GM21381 (cell line): Measurements from ENCODE around the gene ATP6V1E1.
"Not testable (repeated sequence)": the region's sequence is repeated elsewhere in the genome, so short reads cannot be mapped to it uniquely, and the experiment has no call there.

Experiments used
- ATAC-seq: cut with Tn5 transposase; IDR thresholded peaks from one replicate; pipeline ENCODE4 v1.9.1; 2021; ENCODE audit warnings: mild to moderate bottlenecking, moderate library complexity; ENCODE audit not compliant: unreplicated experiment

ATP6V1E1 gene

DNA sequence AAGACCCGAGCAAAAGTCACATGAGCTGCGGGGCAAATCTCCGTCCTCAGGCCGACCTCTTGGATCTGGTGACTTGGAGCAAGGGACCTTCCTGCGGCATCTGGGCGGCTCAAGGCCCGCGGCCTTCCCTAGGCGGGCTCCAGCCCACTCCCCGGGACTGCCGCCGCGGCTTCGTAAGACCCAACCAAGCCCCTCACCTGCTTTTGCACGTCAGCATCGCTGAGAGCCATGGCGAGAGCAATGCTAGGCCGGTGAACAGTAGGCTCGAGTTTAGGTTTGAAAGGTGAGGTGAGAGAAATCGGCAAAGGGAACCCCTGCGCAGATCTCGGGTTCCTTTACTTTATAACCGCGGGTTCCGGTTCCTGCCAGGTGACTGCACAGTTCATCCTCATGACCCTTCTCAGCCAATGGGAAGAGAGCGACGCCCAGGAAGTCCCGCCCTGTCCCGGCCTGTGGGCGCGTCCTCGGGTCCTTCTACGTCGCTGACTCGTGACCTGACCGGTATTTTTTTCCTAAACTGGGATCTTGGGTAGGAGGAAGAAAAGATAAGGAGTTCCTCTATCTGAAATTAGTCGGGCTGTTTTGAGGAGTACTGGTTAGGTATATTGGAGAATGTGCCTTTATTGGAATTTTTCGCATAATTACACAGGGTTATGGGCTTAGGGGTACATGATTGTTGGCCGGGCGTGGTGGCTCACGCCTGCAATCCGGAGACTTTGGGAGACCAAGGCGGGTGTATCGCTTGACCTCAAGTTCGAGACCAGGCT lies at the start of gene ATP6V1E1:
Gene ATP6V1E1, minus strand, starts transcription at position 344 of the 767 bp plus-strand sequence. Its CDS starts 114 bp downstream, at position 230.
- ATAC-seq: peak; percentile 98

DNA sequence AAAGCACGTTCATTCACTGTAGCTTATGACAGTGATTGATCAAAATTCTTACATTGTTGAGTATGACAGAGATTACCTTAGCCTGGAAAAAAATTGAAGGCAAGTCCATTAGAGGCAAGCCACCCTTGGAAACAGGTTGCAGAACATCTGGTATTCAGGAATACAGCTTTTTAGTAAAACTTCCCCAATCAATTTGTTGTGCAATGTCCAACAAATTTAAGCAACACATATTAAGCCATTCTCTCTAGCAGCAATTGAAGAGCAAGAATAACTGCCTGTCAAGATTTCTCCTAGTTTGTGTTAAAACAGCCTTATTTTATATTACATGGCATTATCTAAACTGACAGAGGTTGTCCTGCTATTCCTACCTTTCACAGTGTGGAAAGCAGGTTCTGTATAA lies 47.0 kb upstream of the ATP6V1E1 start:
- no peak for ATAC-seq

- ATAC-seq: no peak
Measured at GRCh38 chr22:17674152-17674551, 45.6 kb upstream of the ATP6V1E1 start.

GRCh38 chr22:17672417-17672991 lies 44.0 kb upstream of the ATP6V1E1 start:
- no peak for ATAC-seq

DNA sequence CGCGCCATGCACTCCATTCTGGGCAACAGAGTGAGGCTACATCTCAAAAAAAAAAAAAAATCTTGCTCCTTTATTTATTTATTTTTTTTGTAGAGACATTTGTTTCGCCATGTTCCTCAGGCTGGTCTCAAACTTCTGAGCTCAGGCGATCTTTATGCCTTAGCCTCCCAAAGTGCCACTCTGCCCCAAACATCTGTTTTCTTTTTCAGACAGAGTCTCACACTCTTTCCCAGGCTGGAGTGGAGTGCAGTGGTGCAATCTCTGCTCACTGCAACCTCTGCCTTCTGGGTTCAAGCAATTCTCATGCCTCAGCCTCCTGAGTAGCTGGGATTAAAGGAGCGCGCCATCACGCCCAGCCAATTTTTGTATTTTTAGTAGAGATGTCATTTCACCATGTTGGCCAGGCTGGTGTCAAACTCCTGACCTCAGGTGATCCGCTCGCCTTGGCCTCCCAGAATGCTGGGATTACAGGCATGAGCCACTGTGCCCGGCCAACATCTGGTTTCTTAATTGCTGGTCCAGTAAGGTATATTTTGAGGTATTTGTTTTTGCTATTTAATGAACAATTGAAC lies 43.1 kb upstream of the ATP6V1E1 start:
- ATAC-seq: not testable (repeated sequence)

- ATAC-seq: no peak
Measured at GRCh38 chr22:17665854-17666253, 37.3 kb upstream of the ATP6V1E1 start.

- no peak for ATAC-seq
Measured at GRCh38 chr22:17665248-17665647, 36.7 kb upstream of the ATP6V1E1 start.

DNA sequence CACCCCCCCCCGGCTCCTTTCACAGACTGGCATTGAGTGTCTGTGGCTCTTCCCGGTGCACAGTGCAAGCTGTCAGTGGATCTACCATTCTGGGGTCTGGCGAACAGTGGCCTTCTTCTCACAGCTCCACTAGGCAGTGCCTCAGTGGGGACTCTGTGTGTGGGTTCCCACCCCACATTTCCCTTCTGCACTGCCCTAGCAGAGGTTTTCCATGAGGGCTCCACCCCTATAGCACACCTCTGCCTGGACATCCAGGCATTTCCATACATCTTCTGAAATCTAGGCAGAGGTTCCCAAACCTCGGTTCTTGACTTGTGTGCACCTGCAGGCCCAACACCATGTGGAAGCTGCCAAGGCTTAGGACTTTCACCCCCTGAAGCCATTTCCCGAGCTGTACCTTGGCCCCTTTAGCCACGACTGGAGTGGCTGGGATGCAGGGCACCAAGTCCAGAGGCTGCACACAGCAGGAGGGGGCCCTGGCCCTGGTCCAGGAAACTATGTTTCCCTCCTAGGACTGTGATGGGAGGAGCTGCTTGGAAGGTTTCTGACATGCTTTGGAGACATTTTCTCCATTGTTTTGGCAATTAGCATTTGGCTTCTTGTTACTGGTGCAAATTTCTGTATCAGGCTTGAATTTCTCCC lies 36.0 kb upstream of the ATP6V1E1 start:
- no peak for ATAC-seq

DNA sequence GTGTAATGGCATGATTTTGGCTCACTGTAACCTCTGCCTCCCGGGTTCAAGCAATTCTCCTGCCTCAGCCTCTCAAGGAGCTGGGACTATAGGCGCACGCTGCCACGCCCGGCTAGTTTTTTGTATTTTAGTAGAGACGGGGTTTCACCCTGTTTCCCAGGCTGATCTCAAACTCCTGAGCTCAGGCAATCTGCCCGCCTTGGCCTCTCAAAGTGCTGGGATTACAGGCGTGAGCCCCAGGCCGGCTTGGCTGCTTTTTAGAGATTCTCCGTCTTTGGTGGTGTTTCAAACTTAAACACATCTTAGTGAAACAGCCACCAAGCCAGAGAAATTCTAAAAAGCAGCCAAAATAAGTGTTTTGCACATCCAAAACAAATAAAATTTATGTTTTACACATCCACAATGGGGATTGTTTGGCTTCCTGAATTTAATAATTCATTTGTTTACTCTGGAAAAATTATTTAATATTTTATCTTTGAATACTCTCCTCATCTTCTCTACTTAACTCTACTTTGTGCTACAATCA lies 28.4 kb upstream of the ATP6V1E1 start:
- no peak for ATAC-seq

DNA sequence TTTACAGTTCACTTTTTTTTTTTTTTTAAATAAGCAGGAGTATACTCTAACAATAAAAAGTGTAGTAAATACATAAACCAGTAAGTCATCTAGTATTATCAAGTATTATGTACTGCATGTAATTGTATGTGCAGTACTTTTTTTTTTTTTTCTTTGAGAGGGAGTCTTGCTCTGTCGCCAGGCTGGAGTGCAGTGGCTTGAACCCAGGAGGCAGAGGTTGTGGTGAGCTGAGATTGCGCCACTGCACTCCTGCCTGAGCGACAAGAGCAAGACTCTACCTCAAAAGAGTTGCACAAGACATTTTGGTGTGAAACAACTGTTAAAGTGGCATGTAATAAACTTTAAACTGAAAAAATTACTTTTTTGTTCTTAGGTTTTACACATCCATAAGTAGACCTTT lies 26.7 kb upstream of the ATP6V1E1 start:
- ATAC-seq: no peak

GRCh38 chr22:17648569-17648968 lies 20.0 kb upstream of the ATP6V1E1 start:
- ATAC-seq: no peak

GRCh38 chr22:17647991-17648390 lies 19.4 kb upstream of the ATP6V1E1 start:
- no peak for ATAC-seq

DNA sequence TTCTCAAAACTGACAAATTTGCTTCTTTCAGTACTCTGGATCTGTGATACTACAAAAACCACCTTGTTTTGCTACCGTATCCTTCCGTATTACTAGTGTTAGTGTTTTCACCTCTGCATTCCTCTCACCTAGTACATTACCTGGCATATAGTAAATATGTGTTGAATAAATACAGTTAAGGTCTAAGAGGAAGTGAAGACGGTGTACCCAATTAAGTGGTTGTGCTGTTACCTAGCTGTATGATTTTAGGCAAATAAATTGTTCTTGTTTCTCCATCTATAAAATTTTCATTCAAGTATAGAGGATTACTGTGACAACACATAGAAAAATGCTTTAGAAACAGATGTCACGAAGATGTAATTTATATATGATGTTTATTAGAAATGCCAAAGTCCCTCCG lies 18.9 kb upstream of the ATP6V1E1 start:
- ATAC-seq: no peak

GRCh38 chr22:17642357-17642756 lies 13.8 kb upstream of the ATP6V1E1 start:
- not testable (repeated sequence) for ATAC-seq

DNA sequence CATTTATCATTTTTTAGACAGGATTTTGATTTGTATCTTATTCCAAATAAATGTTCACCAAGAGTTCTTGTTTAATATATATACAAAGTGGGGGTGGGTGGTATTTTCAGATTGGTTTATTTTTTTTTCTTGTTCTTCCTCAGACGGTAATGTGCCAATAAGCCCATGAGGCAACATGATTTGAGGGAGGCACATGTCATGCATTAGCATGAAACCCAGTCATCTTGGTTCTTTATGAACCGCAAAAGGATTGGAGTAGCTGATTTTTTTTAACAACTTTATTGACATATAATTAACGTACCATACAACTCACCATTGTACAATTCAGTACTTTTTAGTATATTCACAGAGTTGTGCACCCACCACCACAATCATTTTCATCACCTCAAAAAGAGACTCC lies 12.7 kb upstream of the ATP6V1E1 start:
- no peak for ATAC-seq

- no peak for ATAC-seq
Measured at GRCh38 chr22:17639247-17639741, 10.7 kb upstream of the ATP6V1E1 start.

GRCh38 chr22:17638432-17639246 lies 10.1 kb upstream of the ATP6V1E1 start, which contains the start of gene BCL2L13:
Gene BCL2L13 (plus strand): TSS chr22:17638757. CDS start chr22:17655712, 16,955 bp downstream.
- peak; percentile 92 for ATAC-seq

DNA sequence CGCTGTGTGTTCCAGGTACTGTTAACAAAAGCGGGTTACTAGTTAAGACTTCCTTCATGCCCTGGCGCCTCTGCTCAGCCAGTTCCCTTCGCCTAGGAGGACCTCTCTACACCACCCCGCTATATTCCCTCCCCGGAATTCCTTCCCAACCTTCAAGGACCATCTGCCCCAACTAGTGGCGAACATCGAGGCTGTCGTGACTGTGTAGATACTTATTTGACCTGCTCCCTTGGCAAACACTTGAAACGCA lies 9.6 kb upstream of the ATP6V1E1 start:
- ATAC-seq: peak; percentile 27

GRCh38 chr22:17637490-17638181 lies 9.1 kb upstream of the ATP6V1E1 start:
- ATAC-seq: no peak

DNA sequence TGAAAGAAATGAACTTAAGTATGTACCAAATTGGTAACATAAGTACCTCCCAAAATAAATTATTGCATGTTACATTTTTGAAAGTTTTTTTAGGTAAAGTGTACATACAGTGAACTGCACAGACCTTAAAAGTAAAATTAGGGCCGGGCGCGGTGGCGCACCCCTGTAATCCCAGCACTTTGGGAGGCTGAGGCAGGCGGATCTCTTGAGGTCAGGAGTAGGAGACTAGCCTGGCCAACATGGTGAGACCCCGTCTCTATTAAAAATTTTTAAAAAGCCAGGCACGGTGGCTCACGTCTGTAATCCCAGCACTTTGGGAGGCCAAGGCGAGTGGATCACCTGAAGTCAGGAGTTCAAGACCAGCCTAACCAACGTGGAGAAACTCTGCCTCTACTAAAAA lies 8.3 kb upstream of the ATP6V1E1 start:
- not testable (repeated sequence) for ATAC-seq
